H9 (cell line): ENCODE results near the gene CHL1. TPM values are rescaled to one million over a fixed set of nuclear protein-coding genes. Genes with fewer than 3 reads are reported as not detected.

Experiments used
- DNase-seq: peaks from one replicate; pipeline ENCODE4 v3.0.0-alpha.2; 2017
- H2AFZ ChIP-seq: one replicate; pipeline ENCODE4 v1.6.1; 2013; ENCODE audit warnings: mild to moderate bottlenecking, low read length, control low read depth, moderate library complexity
- H2AK5ac ChIP-seq: 2 replicates; pipeline ENCODE4 v1.6.1; 2013; ENCODE audit warnings: low read length, control low read depth, mixed read lengths; ENCODE audit not compliant: insufficient read length
- H2BK120ac ChIP-seq: one replicate; pipeline ENCODE4 v1.6.1; 2013; ENCODE audit warnings: low read depth, mild to moderate bottlenecking, low read length, control low read depth, inconsistent platforms; ENCODE audit not compliant: poor library complexity, severe bottlenecking
- H2BK12ac ChIP-seq: 2 replicates; pipeline ENCODE4 v1.6.1; 2013; ENCODE audit warnings: low read length, control low read depth, mixed read lengths, low read depth; ENCODE audit not compliant: insufficient read length
- H2BK15ac ChIP-seq: 2 replicates; pipeline ENCODE4 v1.6.1; 2013; ENCODE audit warnings: low read depth, low read length, control low read depth
- H2BK20ac ChIP-seq: one replicate; pipeline ENCODE4 v1.6.1; 2013; ENCODE audit warnings: low read depth, mild to moderate bottlenecking, low read length, control low read depth, inconsistent platforms; ENCODE audit not compliant: poor library complexity, severe bottlenecking
- H2BK5ac ChIP-seq: 2 replicates; pipeline ENCODE4 v1.6.1; 2013; ENCODE audit warnings: low read length, control low read depth, mixed read lengths; ENCODE audit not compliant: insufficient read length
- H3K14ac ChIP-seq: 2 replicates; pipeline ENCODE4 v1.6.1; 2013; ENCODE audit warnings: low read length, control low read depth; ENCODE audit not compliant: insufficient read depth
- H3K18ac ChIP-seq: 2 replicates; pipeline ENCODE4 v1.6.1; 2013; ENCODE audit warnings: low read depth, mild to moderate bottlenecking, mixed read lengths, low read length, control low read depth; ENCODE audit not compliant: insufficient read length
- H3K23ac ChIP-seq: 2 replicates; pipeline ENCODE4 v1.6.1; 2013; ENCODE audit warnings: low read length, control low read depth, mixed read lengths, low read depth; ENCODE audit not compliant: insufficient read length
- H3K23me2 ChIP-seq: 2 replicates; pipeline ENCODE4 v1.6.1; 2013; ENCODE audit warnings: low read depth, mild to moderate bottlenecking, mixed read lengths, low read length, control low read depth; ENCODE audit not compliant: insufficient read length, poor library complexity, severe bottlenecking
- H3K27ac ChIP-seq: 2 replicates; pipeline ENCODE4 v1.5.1; 2013; ENCODE audit warnings: low read length, control low read depth, mixed read lengths, low read depth; ENCODE audit not compliant: insufficient read length
- H3K27me3 ChIP-seq: 2 replicates; pipeline ENCODE4 v1.6.1; 2013; ENCODE audit warnings: low read length, control low read depth, inconsistent platforms; ENCODE audit not compliant: insufficient read depth
- H3K4ac ChIP-seq: 2 replicates; pipeline ENCODE4 v1.6.1; 2013; ENCODE audit warnings: low read depth, mild to moderate bottlenecking, control low read depth, inconsistent platforms, low read length, moderate library complexity
- H3K4me1 ChIP-seq: 2 replicates; pipeline ENCODE4 v1.6.1; 2013; ENCODE audit warnings: low read length, control low read depth, inconsistent platforms; ENCODE audit not compliant: insufficient read depth
- H3K4me2 ChIP-seq: 2 replicates; pipeline ENCODE4 v1.6.1; 2013; ENCODE audit warnings: low read length, control low read depth, mixed read lengths; ENCODE audit not compliant: insufficient read length, insufficient read depth
- H3K56ac ChIP-seq: 2 replicates; pipeline ENCODE4 v1.6.1; 2013; ENCODE audit warnings: low read depth, mild to moderate bottlenecking, mixed read lengths, low read length, control low read depth; ENCODE audit not compliant: insufficient read length
- H3K79me1 ChIP-seq: 2 replicates; pipeline ENCODE4 v1.6.1; 2013; ENCODE audit warnings: low read depth, mild to moderate bottlenecking, moderate library complexity, low read length, control low read depth, inconsistent platforms; ENCODE audit not compliant: insufficient read depth, poor library complexity, severe bottlenecking
- H3K79me2 ChIP-seq: 2 replicates; pipeline ENCODE4 v1.6.1; 2013; ENCODE audit warnings: low read length, control low read depth, inconsistent platforms; ENCODE audit not compliant: insufficient read depth
- H3K9ac ChIP-seq: 2 replicates; pipeline ENCODE4 v1.6.1; 2013; ENCODE audit warnings: low read length, control low read depth, mixed read lengths; ENCODE audit not compliant: insufficient read length; ENCODE audit errors: extremely low read depth
- H3K9me3 ChIP-seq: one replicate; pipeline ENCODE4 v1.6.1; 2013; ENCODE audit warnings: low read depth, low read length, inconsistent platforms; ENCODE audit not compliant: control insufficient read depth
- H3T11ph ChIP-seq: one replicate; pipeline ENCODE4 v1.6.1; 2013; ENCODE audit warnings: mild to moderate bottlenecking, low read length, control low read depth, inconsistent platforms
- H4K20me1 ChIP-seq: one replicate; pipeline ENCODE4 v1.6.1; 2013; ENCODE audit not compliant: control insufficient read depth, insufficient read length, insufficient read depth
- H4K5ac ChIP-seq: 2 replicates; pipeline ENCODE4 v1.6.1; 2013; ENCODE audit warnings: low read depth, mild to moderate bottlenecking, mixed read lengths, low read length, control low read depth; ENCODE audit not compliant: insufficient read length
- H4K8ac ChIP-seq: replicated peaks from 2 replicates; pipeline ENCODE4 v1.6.1; 2013; ENCODE audit warnings: low read length, control low read depth, mixed read lengths, low read depth; ENCODE audit not compliant: insufficient read length
- H4K91ac ChIP-seq: 2 replicates; pipeline ENCODE4 v1.6.1; 2013; ENCODE audit warnings: low read depth, mild to moderate bottlenecking, moderate library complexity, mixed read lengths, low read length, control low read depth; ENCODE audit not compliant: insufficient read length
- H3K27ac Mint-ChIP-seq, 3 experiments: 2 replicates in 2 of 3; 3 replicates in 1 of 3; pipeline ENCODE4 v1.8.0; 2020 to 2021; ENCODE audit warnings: mixed read lengths in 3 of 3, mild to moderate bottlenecking in 1 of 3, moderate library complexity in 1 of 3
- H3K27me3 Mint-ChIP-seq: 2 replicates; pipeline ENCODE4 v1.8.0; 2021; ENCODE audit warnings: low read depth, mild to moderate bottlenecking, moderate library complexity, mixed read lengths
- H3K36me3 Mint-ChIP-seq, 3 experiments: 2 replicates in 2 of 3; 3 replicates in 1 of 3; pipeline ENCODE4 v1.8.0; 2020 to 2021; ENCODE audit warnings: low read depth in 3 of 3, mixed read lengths in 3 of 3; ENCODE audit not compliant: insufficient read depth in 1 of 3
- H3K4me1 Mint-ChIP-seq, 2 experiments: 2 replicates each; pipeline ENCODE4 v1.8.0; 2020; ENCODE audit warnings: mixed read lengths in 2 of 2
- H3K4me3 Mint-ChIP-seq, 2 experiments: 2 replicates in 1 of 2; 3 replicates in 1 of 2; pipeline ENCODE4 v1.8.0; 2020 to 2021; ENCODE audit warnings: mild to moderate bottlenecking in 2 of 2, mixed read lengths in 2 of 2, moderate library complexity in 1 of 2
- H3K9me3 Mint-ChIP-seq, 2 experiments: 2 replicates in 1 of 2; 3 replicates in 1 of 2; pipeline ENCODE4 v1.8.0; 2020; ENCODE audit warnings: mild to moderate bottlenecking in 2 of 2, mixed read lengths in 2 of 2, moderate library complexity in 1 of 2
- CTCF ChIP-seq: fragments of 200-600 bp; sonication (generic); conservative IDR thresholded peaks from 3 replicates; pipeline ENCODE4 v1.8.0; 2021; ENCODE audit warnings: antibody characterized with exemption, mild to moderate bottlenecking
- WGBS: extraction: QIAGEN DNeasy Blood & Tissue Kit; methylation state at CpG from one replicate; pipeline ENCODE4 v1.1.7; 2013; ENCODE audit warnings: missing lambda C conversion rate, low lambda C conversion rate, mixed read lengths; ENCODE audit not compliant: insufficient read length; ENCODE audit errors: extremely low coverage; 5-methylcytosine and 5-hydroxymethylcytosine counted together
- total RNA-seq: library from RNA; stranded (reverse); gene quantifications from 2 replicates; pipeline ENCODE4 v1.2.1, GENCODE V29; 2021

The CHL1 gene
- total RNA-seq, 1 experiment from 2014 or later = not detected

DNA sequence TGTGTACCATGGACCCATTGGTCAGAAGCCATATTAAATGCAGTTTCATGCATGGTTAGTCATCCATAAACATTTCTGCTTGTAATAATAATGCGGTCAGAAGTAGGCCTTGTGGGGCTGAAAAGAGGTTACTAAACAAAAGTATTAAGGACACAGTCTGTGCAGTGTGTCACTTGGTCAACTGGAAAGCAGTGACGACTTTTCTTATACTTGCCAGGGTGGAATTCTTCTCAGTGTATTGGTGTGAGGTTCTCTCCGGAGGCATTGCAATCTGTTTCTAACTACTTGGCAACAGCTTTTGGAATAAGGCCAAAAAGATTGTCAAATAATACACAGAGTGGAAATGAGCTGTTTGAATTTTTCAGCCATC is 46.8 kb downstream of the CHL1 start:
- Histone ChIP-seq H3K23ac (no peak overlapping the region), H3K18ac (no peak overlapping the region), H4K91ac (no peak overlapping the region), H2BK12ac (no peak overlapping the region), H3K9me3 (no peaks in the 10 kb centered on the region), H2BK120ac (no peak overlapping the region), H3K14ac (no peak overlapping the region), H4K20me1 (no peaks in the 10 kb centered on the region), H3K27me3 (no peaks in the 10 kb centered on the region), H2BK5ac (no peak overlapping the region), H3K79me2 (no peaks in the 10 kb centered on the region), H3K79me1 (no peaks in the 10 kb centered on the region), H2BK15ac (no peak overlapping the region), H2AK5ac (no peak overlapping the region), H3K4me2 (no peak overlapping the region), H3K9ac (no peak overlapping the region), H3K23me2 (no peaks in the 10 kb centered on the region), H3K56ac (no peak overlapping the region), H3T11ph (no peak overlapping the region), H2AFZ (no peak overlapping the region), H2BK20ac (no peak overlapping the region), H3K4me1 (no peaks in the 10 kb centered on the region), H4K8ac (no peak overlapping the region), H3K27ac (no peak overlapping the region), H3K4ac (no peak overlapping the region), H4K5ac (no peak overlapping the region)
- no peak overlapping the region for H3K27ac Mint-ChIP-seq
- no peak overlapping the region for H3K4me3 Mint-ChIP-seq
- no peaks in the 10 kb centered on the region for H3K27me3 Mint-ChIP-seq
- WGBS = no CpG with 5 or more reads among the region's 3 CpGs
- TF ChIP-seq CTCF = no peak
- H3K9me3 Mint-ChIP-seq = no peaks in the 10 kb centered on the region
- no peaks in the 10 kb centered on the region for H3K4me1 Mint-ChIP-seq
- no peak for DNase-seq
- H3K36me3 Mint-ChIP-seq = no peaks in the 10 kb centered on the region
